OCI-LY7 (cell line): ENCODE measurements around the gene IQCK. TPM values are rescaled to one million over a fixed set of nuclear protein-coding genes. Genes with fewer than 3 reads are reported as not detected.

Experiments
- BruUV-seq: library from RNA; stranded (reverse); fragments of 400-500 nt; replicated peaks from 2 replicates; lab custom pipeline; 2021; lab: Mats Ljungman, UMichigan
- CTCF ChIA-PET: fragments of 300-600 bp; sonication (Branson Sonifier 250); formaldehyde crosslinking; loops from one replicate; lab custom pipeline; 2022; ENCODE audit warnings: antibody characterized with exemption; ENCODE audit not compliant: unreplicated experiment; lab: Charles Lee
- POLR2A ChIA-PET: fragments of 300-600 bp; sonication (Branson Sonifier 250); formaldehyde crosslinking; loops from one replicate; lab custom pipeline; 2022; ENCODE audit warnings: antibody characterized with exemption; lab: Charles Lee
- DNase-seq: peaks from one replicate; pipeline ENCODE4 v3.0.0-alpha.2; 2015; ENCODE audit warnings: low spot score
- H2AFZ ChIP-seq: fragments of 200-600 bp; sonication (generic), shearing (Covaris generic); 2 replicates; pipeline ENCODE4 v1.6.1; 2014; ENCODE audit warnings: mild to moderate bottlenecking, antibody characterized with exemption, low read length, moderate library complexity
- H3K27ac ChIP-seq: fragments of 200-600 bp; sonication (generic); 2 replicates; pipeline ENCODE4 v1.5.1; 2014; ENCODE audit warnings: mixed run types, low read depth, mild to moderate bottlenecking, moderate library complexity, low read length, inconsistent platforms; ENCODE audit not compliant: poor library complexity, severe bottlenecking
- H3K36me3 ChIP-seq: fragments of 200-600 bp; sonication (generic); 2 replicates; pipeline ENCODE4 v1.6.1; 2014; ENCODE audit warnings: mild to moderate bottlenecking, antibody characterized with exemption, low read length, moderate library complexity, mixed read lengths; ENCODE audit not compliant: insufficient read depth
- H3K4me1 ChIP-seq: fragments of 200-600 bp; sonication (generic); 2 replicates; pipeline ENCODE4 v1.5.1; 2014; ENCODE audit warnings: mild to moderate bottlenecking, low read length; ENCODE audit not compliant: insufficient read depth, poor library complexity, severe bottlenecking
- H3K4me2 ChIP-seq: fragments of 200-600 bp; sonication (generic); 2 replicates; pipeline ENCODE4 v1.6.1; 2014; ENCODE audit warnings: mild to moderate bottlenecking, low read length
- H3K4me3 ChIP-seq: fragments of 200-600 bp; sonication (generic); 2 replicates; pipeline ENCODE4 v1.5.1; 2014; ENCODE audit warnings: mild to moderate bottlenecking, low read depth, low read length; ENCODE audit not compliant: poor library complexity, severe bottlenecking
- H3K79me2 ChIP-seq: fragments of 200-600 bp; sonication (generic); 2 replicates; pipeline ENCODE4 v1.6.1; 2016; ENCODE audit warnings: low read depth, mild to moderate bottlenecking, low read length, moderate library complexity, mixed read lengths; ENCODE audit not compliant: insufficient read depth
- H3K9me2 ChIP-seq: fragments of 200-600 bp; sonication (generic); 2 replicates; pipeline ENCODE4 v1.6.1; 2016; ENCODE audit warnings: mild to moderate bottlenecking, low read length, mixed read lengths; ENCODE audit not compliant: insufficient read depth
- H3K9me3 ChIP-seq: fragments of 200-600 bp; sonication (generic); 2 replicates; pipeline ENCODE4 v1.6.1; 2014; ENCODE audit warnings: mild to moderate bottlenecking, mixed run types, low read length, mixed read lengths
- H4K20me1 ChIP-seq: fragments of 200-600 bp; sonication (generic); 2 replicates; pipeline ENCODE4 v1.6.1; 2014; ENCODE audit warnings: mild to moderate bottlenecking, antibody characterized with exemption, low read length, moderate library complexity, mixed read lengths; ENCODE audit not compliant: insufficient read depth
- CTCF ChIP-seq: fragments of 200-600 bp; sonication (generic); conservative IDR thresholded peaks from 2 replicates; pipeline ENCODE4 v1.5.1; 2014; ENCODE audit warnings: mild to moderate bottlenecking, antibody characterized with exemption, low read length, moderate library complexity, mixed read lengths
- EZH2phosphoT487 ChIP-seq: fragments of 200-600 bp; sonication (generic); IDR thresholded peaks from 2 replicates; pipeline ENCODE4 v1.6.1; 2018; ENCODE audit warnings: low read depth, borderline replicate concordance, mild to moderate bottlenecking, mixed run types, antibody characterized with exemption, low read length, moderate library complexity, mixed read lengths
- intact Hi-C: fragments of 100-400 bp; cut with micrococcal nuclease; formaldehyde crosslinking; loops from one replicate; pipeline ENCODE4 v1.10.0; 2022; ENCODE audit not compliant: unreplicated experiment
- total RNA-seq, 2 experiments: library from RNA; depleted of rRNA in 1 of 2; stranded (reverse); fragments of >200 nt in 1 of 2; shearing (Covaris generic) in 1 of 2; gene quantifications; 2 replicates each; pipeline ENCODE4 v1.2.3, GENCODE V29; 2014 to 2022

Gene IQCK
- total RNA-seq, 2 experiments from 2014 or later: 2.2 to 4.3 TPM

GRCh38 chr16:19757762-19758595, 39.9 kb downstream of the IQCK start:
- BruUV-seq: no TSS peak
- H4K20me1 ChIP-seq: no peaks in the 10 kb centered on the region
- H3K4me1 ChIP-seq: no peaks in the 10 kb centered on the region
- H3K27ac ChIP-seq: no peak overlapping the region
- intact Hi-C loops: no loop called here
- DNase-seq: no peak
- no peaks in the 10 kb centered on the region for H3K9me3 ChIP-seq
- TF ChIP-seq EZH2phosphoT487 (no peak), CTCF (no peak)
- no peak overlapping the region for H3K4me3 ChIP-seq
- H3K79me2 ChIP-seq: no peaks in the 10 kb centered on the region
- no peak overlapping the region for H3K4me2 ChIP-seq
- no peaks in the 10 kb centered on the region for H3K36me3 ChIP-seq
- H2AFZ ChIP-seq: no peak overlapping the region
- POLR2A ChIA-PET: no interaction called here
- H3K9me2 ChIP-seq: no peaks in the 10 kb centered on the region
- CTCF ChIA-PET: no interaction called here

GRCh38 chr16:19760356-19761060, 42.4 kb downstream of the IQCK start:
- intact Hi-C loops: no loop called here

More at GRCh38 chr16:19760356-19761060, 42.4 kb downstream of the IQCK start:
- Histone ChIP-seq H3K4me2 (no peak overlapping the region), H3K36me3 (no peaks in the 10 kb centered on the region), H3K4me3 (no peak overlapping the region), H2AFZ (no peak overlapping the region), H3K4me1 (no peaks in the 10 kb centered on the region), H4K20me1 (no peaks in the 10 kb centered on the region), H3K79me2 (no peaks in the 10 kb centered on the region), H3K9me2 (no peaks in the 10 kb centered on the region), H3K9me3 (no peaks in the 10 kb centered on the region), H3K27ac (no peak overlapping the region)
- CTCF ChIA-PET: no interaction called here
- TF ChIP-seq CTCF: no peak
- TF ChIP-seq EZH2phosphoT487: no peak
- POLR2A ChIA-PET: no interaction called here
- BruUV-seq: no TSS peak
- DNase-seq: no peak
